ENCODE results near the gene TRPM3. TPM values are rescaled to one million over a fixed set of nuclear protein-coding genes. Genes with fewer than 3 reads are reported as not detected.

Gene TRPM3
- total and polyA plus RNA-seq, 2 donors (not counting 1 experiment from before 2014, with no cell fraction given) = not detected

DNA sequence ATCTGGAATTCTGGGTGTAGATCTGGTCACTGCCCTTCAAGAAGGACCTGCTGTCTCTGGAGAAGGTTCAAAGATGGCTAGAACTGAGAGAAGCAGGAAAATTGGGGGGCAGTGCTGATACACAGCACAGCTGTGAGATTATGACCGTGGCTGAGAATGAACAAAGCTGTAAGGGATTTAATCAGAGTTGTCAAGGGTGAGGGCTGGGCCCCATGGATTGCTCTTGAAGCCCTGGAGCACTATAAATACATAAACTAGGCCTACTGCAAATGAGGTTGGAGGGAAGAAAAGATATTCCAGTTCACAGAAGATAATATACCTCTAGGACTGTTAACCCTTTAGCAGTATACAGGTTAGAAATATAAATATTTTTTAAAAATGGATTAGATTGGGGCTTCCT, 620.6 kb downstream of the TRPM3 start:
- no peaks in the 10 kb centered on the region for H4K20me1 ChIP-seq (ENCODE audit: control insufficient read depth, insufficient read depth, low read length, poor library complexity, severe bottlenecking)
- ATAC-seq (ENCODE audit: low read depth) = no peak
- Mint-ChIP-seq H3K27ac (no peak overlapping the region), H3K4me1 (no peaks in the 10 kb centered on the region), H3K4me3 (no peak overlapping the region), H3K9me3 (ENCODE audit: insufficient read depth) (no peaks in the 10 kb centered on the region), H3K27me3 (no peaks in the 10 kb centered on the region)
- H3K4me2 ChIP-seq (replicated peaks; ENCODE audit: low read depth, low read length, poor library complexity, severe bottlenecking) = no peak overlapping the region
- H3K4me3 ChIP-seq (ENCODE audit: control extremely low read depth in 1 of 5, extremely low read depth in 1 of 5, insufficient read depth in 1 of 5, low read depth in 2 of 5, low read length in 4 of 5) = no peak overlapping the region
- TF ChIP-seq, protein P1, sequence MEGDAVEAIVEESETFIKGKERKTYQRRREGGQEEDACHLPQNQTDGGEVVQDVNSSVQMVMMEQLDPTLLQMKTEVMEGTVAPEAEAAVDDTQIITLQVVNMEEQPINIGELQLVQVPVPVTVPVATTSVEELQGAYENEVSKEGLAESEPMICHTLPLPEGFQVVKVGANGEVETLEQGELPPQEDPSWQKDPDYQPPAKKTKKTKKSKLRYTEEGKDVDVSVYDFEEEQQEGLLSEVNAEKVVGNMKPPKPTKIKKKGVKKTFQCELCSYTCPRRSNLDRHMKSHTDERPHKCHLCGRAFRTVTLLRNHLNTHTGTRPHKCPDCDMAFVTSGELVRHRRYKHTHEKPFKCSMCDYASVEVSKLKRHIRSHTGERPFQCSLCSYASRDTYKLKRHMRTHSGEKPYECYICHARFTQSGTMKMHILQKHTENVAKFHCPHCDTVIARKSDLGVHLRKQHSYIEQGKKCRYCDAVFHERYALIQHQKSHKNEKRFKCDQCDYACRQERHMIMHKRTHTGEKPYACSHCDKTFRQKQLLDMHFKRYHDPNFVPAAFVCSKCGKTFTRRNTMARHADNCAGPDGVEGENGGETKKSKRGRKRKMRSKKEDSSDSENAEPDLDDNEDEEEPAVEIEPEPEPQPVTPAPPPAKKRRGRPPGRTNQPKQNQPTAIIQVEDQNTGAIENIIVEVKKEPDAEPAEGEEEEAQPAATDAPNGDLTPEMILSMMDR (IDR thresholded peaks at IDR 0.05) = no peak
- no peak for TF ChIP-seq EZH2 (IDR thresholded peaks at IDR 0.05; ENCODE audit: borderline replicate concordance, insufficient read depth, low read depth, low read length, poor library complexity, severe bottlenecking)
- no peak overlapping the region for H2AFZ ChIP-seq (ENCODE audit: insufficient read depth, low read depth, low read length, poor library complexity, severe bottlenecking)
- no CpG with 5 or more reads among the region's 1 CpG for WGBS (ENCODE audit: insufficient coverage)
- no peaks in the 10 kb centered on the region for H3K9me3 ChIP-seq (ENCODE audit: control extremely low read depth in 1 of 3, control insufficient read depth in 2 of 3, insufficient read depth in 1 of 3, low read length in 2 of 3)
- no peaks in the 10 kb centered on the region for H3K79me2 ChIP-seq (ENCODE audit: control insufficient read depth, insufficient read depth, low read length)
- no peak overlapping the region for H3K9ac ChIP-seq (ENCODE audit: low read length)
- no peak overlapping the region for H3K27ac ChIP-seq (ENCODE audit: low read length in 2 of 2)
- CTCF ChIA-PET = interaction anchor here (0.8 kb wide), 1 partner anchor 102 kb away, joined by 3 read pairs; no protein-coding TSS in a partner anchor
- H3K4me1 ChIP-seq (ENCODE audit: control insufficient read depth in 2 of 2, insufficient read depth in 2 of 2, low read length in 2 of 2) = no peaks in the 10 kb centered on the region
- POLR2A ChIA-PET = no interaction called here
- H3K27me3 ChIP-seq (replicated peaks in 1 of 4; ENCODE audit: control extremely low read depth in 1 of 4, control insufficient read depth in 3 of 4, insufficient read depth in 4 of 4, low read length in 3 of 4) = no peaks in the 10 kb centered on the region
- intact Hi-C loops (cut with micrococcal nuclease) = no loop called here
- no peak for DNase-seq
- H3K36me3 ChIP-seq (replicated peaks in 1 of 2; ENCODE audit: control extremely low read depth in 1 of 2, control insufficient read depth in 1 of 2, extremely low read depth in 1 of 2, insufficient read depth in 2 of 2, low read length in 1 of 2) = no peaks in the 10 kb centered on the region

DNA sequence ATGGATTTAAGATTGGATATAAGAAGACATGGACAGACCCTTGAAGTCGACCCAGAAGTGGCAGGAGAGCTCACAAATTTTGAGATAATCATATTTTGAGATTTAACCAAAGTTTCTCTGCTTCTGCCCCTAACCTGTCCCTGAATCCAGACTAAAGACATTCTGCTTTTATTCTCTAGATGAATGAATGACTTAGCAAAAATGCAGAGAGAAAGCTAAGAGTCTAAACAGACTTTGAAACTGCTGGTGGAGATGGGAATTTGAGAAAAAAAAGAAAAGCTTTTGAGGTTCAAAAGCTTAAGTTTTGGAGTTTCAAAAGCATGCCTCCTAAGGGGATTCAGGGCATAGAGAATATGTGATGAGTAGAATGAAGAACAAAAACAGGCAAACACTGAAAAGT, 621.8 kb downstream of the TRPM3 start:
- no peak for ATAC-seq (ENCODE audit: low read depth)

More for the DNA sequence above, 621.8 kb downstream of the TRPM3 start:
- Mint-ChIP-seq H3K4me1 (peaks cover 2% of the 10 kb centered on the region), H3K27me3 (no peaks in the 10 kb centered on the region), H3K27ac (no peak overlapping the region), H3K4me3 (no peak overlapping the region), H3K9me3 (ENCODE audit: insufficient read depth) (no peaks in the 10 kb centered on the region)
- no peaks in the 10 kb centered on the region for H3K79me2 ChIP-seq (ENCODE audit: control insufficient read depth, insufficient read depth, low read length)
- H4K20me1 ChIP-seq (ENCODE audit: control insufficient read depth, insufficient read depth, low read length, poor library complexity, severe bottlenecking) = no peaks in the 10 kb centered on the region
- H3K4me1 ChIP-seq (ENCODE audit: control insufficient read depth in 2 of 2, insufficient read depth in 2 of 2, low read length in 2 of 2) = peaks cover 0 to 1% of the 10 kb centered on the region in 2 donors
- no peaks in the 10 kb centered on the region for H3K36me3 ChIP-seq (replicated peaks in 1 of 2; ENCODE audit: control extremely low read depth in 1 of 2, control insufficient read depth in 1 of 2, extremely low read depth in 1 of 2, insufficient read depth in 2 of 2, low read length in 1 of 2)
- intact Hi-C loops (cut with micrococcal nuclease) = no loop called here
- no peak for DNase-seq
- WGBS (ENCODE audit: insufficient coverage) = no CpG with 5 or more reads among the region's 1 CpG
- CTCF ChIA-PET = interaction anchor here (1.1 to 1.9 kb wide), 2 partner anchors 10 to 103 kb away, joined by 3 to 5 read pairs; no protein-coding TSS in a partner anchor
- no peak overlapping the region for H3K4me3 ChIP-seq (ENCODE audit: control extremely low read depth in 1 of 5, extremely low read depth in 1 of 5, insufficient read depth in 1 of 5, low read depth in 2 of 5, low read length in 4 of 5)
- H3K9me3 ChIP-seq (ENCODE audit: control extremely low read depth in 1 of 3, control insufficient read depth in 2 of 3, insufficient read depth in 1 of 3, low read length in 2 of 3) = no peaks in the 10 kb centered on the region
- no peak overlapping the region for H3K9ac ChIP-seq (ENCODE audit: low read length)
- no peak overlapping the region for H3K27ac ChIP-seq (ENCODE audit: low read length in 2 of 2)
- no peak overlapping the region for H2AFZ ChIP-seq (ENCODE audit: insufficient read depth, low read depth, low read length, poor library complexity, severe bottlenecking)
- TF ChIP-seq, protein P1 (IDR thresholded peaks at IDR 0.05) = no peak
- TF ChIP-seq EZH2 (IDR thresholded peaks at IDR 0.05; ENCODE audit: borderline replicate concordance, insufficient read depth, low read depth, low read length, poor library complexity, severe bottlenecking) = no peak
- POLR2A ChIA-PET = no interaction called here
- H3K4me2 ChIP-seq (replicated peaks; ENCODE audit: low read depth, low read length, poor library complexity, severe bottlenecking) = no peak overlapping the region
- no peaks in the 10 kb centered on the region for H3K27me3 ChIP-seq (replicated peaks in 1 of 4; ENCODE audit: control extremely low read depth in 1 of 4, control insufficient read depth in 3 of 4, insufficient read depth in 4 of 4, low read length in 3 of 4)
